HS-5 (cell line): ENCODE data around the gene TMEM170A.

Experiments
- DNase-seq: peaks from one replicate; pipeline ENCODE4 v3.0.0-alpha.2; 2012; ENCODE audit warnings: low read depth

TMEM170A gene

GRCh38 chr16:75401691-75402090 lies 62.8 kb downstream of the TMEM170A start:
- no peak for DNase-seq

GRCh38 chr16:75398333-75398732 lies 66.2 kb downstream of the TMEM170A start:
- no peak for DNase-seq

GRCh38 chr16:75394941-75395340 lies 69.5 kb downstream of the TMEM170A start:
- no peak for DNase-seq
